SK-N-SH (cell line): ENCODE data around the gene KIR2DL1. TPM values are rescaled to one million over a fixed set of nuclear protein-coding genes. Genes with fewer than 3 reads are reported as not detected.

Source experiments
- CTCF ChIA-PET: fragments of 300-600, 350-600 bp; formaldehyde crosslinking; extraction: SDS; loops from one replicate; lab custom pipeline; 2021; lab: Yijun Ruan, JAX
- POLR2A ChIA-PET: fragments of 350-600 bp; sonication (Branson Sonifier 250); formaldehyde crosslinking; extraction: SDS; loops from one replicate; lab custom pipeline; 2020; ENCODE audit warnings: antibody characterized with exemption, inconsistent platforms; lab: Yijun Ruan, JAX
- DNase-seq: peaks from one replicate; pipeline ENCODE4 v3.0.0; 2012
- H2AFZ ChIP-seq: fragments of 200-600 bp; sonication (generic); 2 replicates; pipeline ENCODE4 v1.8.1; 2016; ENCODE audit warnings: antibody characterized with exemption, mild to moderate bottlenecking, low read depth
- H3F3A ChIP-seq: fragments of 200-600 bp; sonication (generic); replicated peaks from 2 replicates; pipeline ENCODE3; 2016; ENCODE audit warnings: antibody characterized with exemption, mild to moderate bottlenecking; ENCODE audit not compliant: insufficient read depth
- H3K27ac ChIP-seq, 2 experiments: fragments of 200-500 bp in 1 of 2; fragments of 200-600 bp in 1 of 2; sonication (Bioruptor generic) in 1 of 2; sonication (generic), shearing (Covaris generic) in 1 of 2; 2 replicates each; pipeline versions ENCODE4 v1.5.1 to v1.6.1; 2014 to 2016; ENCODE audit warnings: low read depth in 2 of 2, inconsistent platforms in 1 of 2, low read length in 1 of 2, mild to moderate bottlenecking in 1 of 2, mixed read lengths in 1 of 2
- H3K27me3 ChIP-seq: fragments of 200-600 bp; sonication (generic), shearing (Covaris generic); 2 replicates; pipeline ENCODE4 v1.6.1; 2016; ENCODE audit warnings: mixed run types; ENCODE audit not compliant: insufficient read depth
- H3K36me3 ChIP-seq, 2 experiments: fragments of 200-500 bp in 1 of 2; fragments of 200-600 bp in 1 of 2; sonication (Bioruptor generic) in 1 of 2; sonication (generic) in 1 of 2; replicated peaks in 1 of 2; 2 replicates each; pipeline versions ENCODE3 to v1.5.1; 2014 to 2016; ENCODE audit warnings: low read length in 1 of 2, mild to moderate bottlenecking in 1 of 2; ENCODE audit not compliant: insufficient read depth in 2 of 2, control insufficient read depth in 1 of 2
- H3K4me1 ChIP-seq, 2 experiments: fragments of 200-500 bp in 1 of 2; fragments of 200-600 bp in 1 of 2; sonication (Bioruptor generic) in 1 of 2; sonication (generic), shearing (Covaris generic) in 1 of 2; 2 replicates each; pipeline versions ENCODE4 v1.5.1 to v1.6.1; 2014 to 2016; ENCODE audit warnings: low read depth in 1 of 2, low read length in 1 of 2, mixed run types in 1 of 2; ENCODE audit not compliant: insufficient read depth in 2 of 2, control insufficient read depth in 1 of 2
- H3K4me2 ChIP-seq: fragments of 200-600 bp; sonication (generic), shearing (Covaris generic); 2 replicates; pipeline ENCODE4 v1.6.1; 2017; ENCODE audit warnings: mixed run types
- H3K4me3 ChIP-seq, 2 experiments: fragments of 200-500 bp in 1 of 2; fragments of 200-600 bp in 1 of 2; sonication (Bioruptor generic) in 1 of 2; sonication (generic), shearing (Covaris generic) in 1 of 2; 2 replicates each; pipeline versions ENCODE4 v1.5.1 to v1.8.1; 2014 to 2016; ENCODE audit warnings: low read depth in 2 of 2, inconsistent platforms in 1 of 2, low read length in 1 of 2, mild to moderate bottlenecking in 1 of 2, mixed read lengths in 1 of 2, moderate library complexity in 1 of 2
- H3K79me2 ChIP-seq: fragments of 200-600 bp; sonication (generic); 2 replicates; pipeline ENCODE4 v1.8.1; 2017; ENCODE audit warnings: mild to moderate bottlenecking; ENCODE audit not compliant: insufficient read depth
- H3K9ac ChIP-seq: fragments of 200-600 bp; sonication (generic); 2 replicates; pipeline ENCODE4 v1.6.1; 2017; ENCODE audit warnings: mixed run types
- H3K9me2 ChIP-seq: fragments of 200-600 bp; sonication (generic); 2 replicates; pipeline ENCODE4 v1.6.1; 2017; ENCODE audit warnings: mixed run types
- H3K9me3 ChIP-seq: fragments of 200-600 bp; sonication (generic); 2 replicates; pipeline ENCODE4 v1.6.1; 2017; ENCODE audit warnings: mixed run types, mild to moderate bottlenecking, moderate library complexity
- H4K20me1 ChIP-seq: fragments of 200-600 bp; sonication (generic); 2 replicates; pipeline ENCODE4 v1.6.1; 2017; ENCODE audit warnings: mild to moderate bottlenecking, mixed run types; ENCODE audit not compliant: insufficient read depth
- EZH2phosphoT487 ChIP-seq: fragments of 200-600 bp; sonication (generic); IDR thresholded peaks from 2 replicates; pipeline ENCODE4 v1.6.1; 2017; ENCODE audit warnings: low read depth, mixed run types, mild to moderate bottlenecking, antibody characterized with exemption, moderate library complexity, borderline replicate concordance
- FOXJ3 ChIP-seq: sonication (generic); formaldehyde crosslinking; IDR thresholded peaks from 2 replicates; pipeline ENCODE4 v1.5.1; 2020; ENCODE audit warnings: mild to moderate bottlenecking, missing genetic modification reagents
- FOXM1 ChIP-seq: IDR thresholded peaks from 2 replicates; pipeline ENCODE4 v1.4.0; 2012; ENCODE audit warnings: low read depth, mild to moderate bottlenecking
- GABPA ChIP-seq: IDR thresholded peaks from 2 replicates; pipeline ENCODE4 v1.4.0; 2012; ENCODE audit warnings: low read depth, mild to moderate bottlenecking
- GATA2 ChIP-seq: sonication (generic); formaldehyde crosslinking; IDR thresholded peaks from 2 replicates; pipeline ENCODE4 v1.5.0; 2020; ENCODE audit warnings: mild to moderate bottlenecking, missing genetic modification reagents
- MAX ChIP-seq: IDR thresholded peaks from 2 replicates; pipeline ENCODE4 v1.4.0; 2012; ENCODE audit warnings: low read depth
- MXI1 ChIP-seq: IDR thresholded peaks from 2 replicates; pipeline ENCODE4 v1.6.1; 2012; ENCODE audit warnings: mild to moderate bottlenecking, low read depth, low read length, improper control_type of control experiment
- NFIC ChIP-seq: IDR thresholded peaks from 2 replicates; pipeline ENCODE4 v1.4.0; 2012; ENCODE audit warnings: borderline replicate concordance
- NRF1 ChIP-seq: IDR thresholded peaks from 2 replicates; pipeline ENCODE4 v1.6.1; 2012; ENCODE audit warnings: low read depth, mild to moderate bottlenecking, low read length
- REST ChIP-seq: IDR thresholded peaks from 2 replicates; pipeline ENCODE4 v1.6.1; 2012; ENCODE audit warnings: mild to moderate bottlenecking, low read depth, low read length, moderate library complexity
- RXRA ChIP-seq: IDR thresholded peaks from 2 replicates; pipeline ENCODE4 v1.4.0; 2012; ENCODE audit warnings: low read depth, mild to moderate bottlenecking, borderline replicate concordance
- SIN3A ChIP-seq: IDR thresholded peaks from 2 replicates; pipeline ENCODE4 v1.6.1; 2012; ENCODE audit warnings: low read depth, mild to moderate bottlenecking, low read length, moderate library complexity, borderline replicate concordance
- SMC3 ChIP-seq: IDR thresholded peaks from 2 replicates; pipeline ENCODE4 v1.6.1; 2012; ENCODE audit warnings: low read depth, low read length, improper control_type of control experiment
- USF2 ChIP-seq: fragments of 150-350 bp; IDR thresholded peaks from 2 replicates; pipeline ENCODE4 v1.6.1; 2017; ENCODE audit warnings: antibody characterized with exemption, low read length, low read depth, borderline replicate concordance
- ZBTB33 ChIP-seq: IDR thresholded peaks from 2 replicates; pipeline ENCODE4 v1.4.0; 2012; ENCODE audit warnings: low read depth, borderline replicate concordance
- WGBS: methylation state at CpG from one replicate; pipeline ENCODE4 v1.1.6; 2017; ENCODE audit warnings: low lambda C conversion rate; 5-methylcytosine and 5-hydroxymethylcytosine counted together
- polyA plus RNA-seq, 3 experiments: library from polyadenylated mRNA; depleted of rRNA; stranded (reverse); fragments of >200 nt; gene quantifications; 2 replicates each; pipeline ENCODE4 v1.2.3, GENCODE V29; 2012

KIR2DL1 gene
- polyA plus RNA-seq, 1 of the 3 experiments (the other 2 are of a cell fraction) = not detected

- 0% methylated on average over 3 of the region's 3 CpGs for WGBS
- H3K4me3 ChIP-seq = no peak overlapping the region
- H3K27ac ChIP-seq = no peak overlapping the region
- no peaks in the 10 kb centered on the region for H3K27me3 ChIP-seq
- no peaks in the 10 kb centered on the region for H3K79me2 ChIP-seq
- ChIA-PET POLR2A (no interaction called here), CTCF (no interaction called here)
- no peak overlapping the region for H3K9ac ChIP-seq
- no peaks in the 10 kb centered on the region for H3F3A ChIP-seq
- no peaks in the 10 kb centered on the region for H3K4me1 ChIP-seq
- no peaks in the 10 kb centered on the region for H3K9me3 ChIP-seq
- no peak overlapping the region for H2AFZ ChIP-seq
- H4K20me1 ChIP-seq = no peaks in the 10 kb centered on the region
- no peak overlapping the region for H3K4me2 ChIP-seq
- H3K9me2 ChIP-seq = no peaks in the 10 kb centered on the region
- TF ChIP-seq MAX (no peak), SMC3 (no peak), EZH2phosphoT487 (no peak), GATA2 (CRISPR knock-in tag) (no peak), NRF1 (no peak), MXI1 (no peak), RXRA (no peak), REST (no peak), ZBTB33 (no peak)
- no peak for DNase-seq
- H3K36me3 ChIP-seq = no peaks in the 10 kb centered on the region
Observed at GRCh38 chr19:54728167-54728566, 41.4 kb upstream of the KIR2DL1 start.

GRCh38 chr19:54729416-54730188 lies 40.0 kb upstream of the KIR2DL1 start:
- Histone ChIP-seq H3K4me2 (no peak overlapping the region), H3K9me2 (no peaks in the 10 kb centered on the region), H3K79me2 (no peaks in the 10 kb centered on the region), H3K27ac (no peak overlapping the region), H3F3A (no peaks in the 10 kb centered on the region), H3K9ac (no peak overlapping the region), H3K27me3 (no peaks in the 10 kb centered on the region), H2AFZ (no peak overlapping the region), H3K4me1 (no peaks in the 10 kb centered on the region), H4K20me1 (no peaks in the 10 kb centered on the region), H3K9me3 (no peaks in the 10 kb centered on the region), H3K4me3 (no peak overlapping the region), H3K36me3 (no peaks in the 10 kb centered on the region)
- WGBS = 1% methylated on average over 10 of the region's 15 CpGs
- CTCF ChIA-PET = no interaction called here
- POLR2A ChIA-PET = no interaction called here
- no peak for DNase-seq
- TF ChIP-seq FOXM1 (no peak), USF2 (no peak), NFIC (no peak), FOXJ3 (no peak), MAX (no peak), SIN3A (no peak), NRF1 (no peak), GABPA (no peak)
